Suppressor macrophage treated with lipopolysaccharide for 1 hour (primary cell): ENCODE data around the gene DNAJC6.

Experiments used
- DNase-seq, 3 donors: peaks; one replicate each; pipeline ENCODE4 v3.0.0-alpha.2; 2020 to 2022

DNAJC6 gene

GRCh38 chr1:65297706-65298105, 11.6 kb upstream of the DNAJC6 start:
- DNase-seq: no peak

- DNase-seq: no peak
Observed at GRCh38 chr1:65299328-65299727, 10.0 kb upstream of the DNAJC6 start.

- DNase-seq: no peak
Observed at GRCh38 chr1:65308781-65309303, 501 bp upstream of the DNAJC6 start.

GRCh38 chr1:65310078-65310587, 790 bp downstream of the DNAJC6 start:
- DNase-seq: no peak

GRCh38 chr1:65311760-65312159, 2.4 kb downstream of the DNAJC6 start:
- no peak for DNase-seq

- DNase-seq: no peak
Observed at GRCh38 chr1:65316233-65316632, 6.9 kb downstream of the DNAJC6 start.

- DNase-seq: no peak
Observed at GRCh38 chr1:65317866-65318653, 8.7 kb downstream of the DNAJC6 start.

- DNase-seq: no peak
Observed at GRCh38 chr1:65319141-65319540, 9.8 kb downstream of the DNAJC6 start.

GRCh38 chr1:65319754-65320153, 10.4 kb downstream of the DNAJC6 start:
- DNase-seq: no peak

- no peak for DNase-seq
Observed at GRCh38 chr1:65321879-65322278, 12.5 kb downstream of the DNAJC6 start.

- DNase-seq: peak; percentile 32 to 59 (median 33)
Observed at GRCh38 chr1:65323246-65323645, 13.9 kb downstream of the DNAJC6 start.

GRCh38 chr1:65330021-65330420, 20.7 kb downstream of the DNAJC6 start:
- no peak for DNase-seq

GRCh38 chr1:65330822-65331221, 21.5 kb downstream of the DNAJC6 start:
- no peak for DNase-seq

GRCh38 chr1:65332821-65333220, 23.5 kb downstream of the DNAJC6 start:
- no peak for DNase-seq

GRCh38 chr1:65334081-65334480, 24.7 kb downstream of the DNAJC6 start:
- no peak for DNase-seq

GRCh38 chr1:65339866-65340468, 30.6 kb downstream of the DNAJC6 start:
- DNase-seq: peak in 2 of 3 donors; percentile 13 to 14

- no peak for DNase-seq
Observed at GRCh38 chr1:65341381-65341780, 32.0 kb downstream of the DNAJC6 start.

GRCh38 chr1:65343286-65343685, 33.9 kb downstream of the DNAJC6 start:
- peak; percentile 1 to 44 (median 29) for DNase-seq

GRCh38 chr1:65344171-65344814, 35.0 kb downstream of the DNAJC6 start:
- no peak for DNase-seq

- no peak for DNase-seq
Observed at GRCh38 chr1:65346190-65346589, 36.8 kb downstream of the DNAJC6 start.

GRCh38 chr1:65355031-65355712, 45.8 kb downstream of the DNAJC6 start:
- DNase-seq: no peak

GRCh38 chr1:65357291-65357960, 48.1 kb downstream of the DNAJC6 start:
- no peak for DNase-seq
